Measurements from ENCODE around the gene CHD6. TPM values are rescaled to one million over a fixed set of nuclear protein-coding genes. Genes with fewer than 3 reads are reported as not detected.

Gene CHD6
- total and polyA plus RNA-seq, 2 of the 13 experiments (the other 11 are each of a cell fraction or from before 2014, with no cell fraction given) = 14.4 to 52.0 TPM

- Histone ChIP-seq H3K27me3 (ENCODE audit: control insufficient read depth in 1 of 2, insufficient read depth in 2 of 2, low read length in 2 of 2) (peaks cover 17 to 27% of the 10 kb centered on the region in 2 experiments), H3K4me1 (ENCODE audit: insufficient read depth, low read length) (peaks cover 20% of the 10 kb centered on the region), H3K27ac (ENCODE audit: extremely low read length, insufficient read depth, low read length) (no peak overlapping the region), H3K36me3 (replicated peaks in 1 of 2; ENCODE audit: control insufficient read depth in 1 of 2, insufficient read depth in 2 of 2, low read length in 2 of 2) (peaks cover 3 to 10% of the 10 kb centered on the region in 2 experiments; a peak in 3 of 5 replicates), H4K20me1 (ENCODE audit: insufficient read depth, low read length) (no peaks in the 10 kb centered on the region), H2AFZ (ENCODE audit: low read length) (no peak overlapping the region), H3K79me2 (ENCODE audit: insufficient read depth, low read length) (no peaks in the 10 kb centered on the region), H3K4me3 (replicated peaks in 1 of 3; ENCODE audit: insufficient read depth in 1 of 3, low read depth in 2 of 3, low read length in 3 of 3) (no peak overlapping the region), H3K9me3 (ENCODE audit: low read length) (no peaks in the 10 kb centered on the region), H3K4me2 (ENCODE audit: low read depth, low read length) (no peak overlapping the region), H3K9ac (ENCODE audit: insufficient read depth, low read depth, low read length) (no peak overlapping the region)
- ChIA-PET CTCF (ENCODE audit: low intra/inter-chr PET ratio, low total read pairs) (no interaction called here), POLR2A (interaction anchor here (1.1 to 1.8 kb wide), 2 partner anchors 13 to 20 kb away, joined by 3 to 6 read pairs; partner anchors contain the start of gene LPIN3)
- in situ Hi-C loops (cut with HindIII; ENCODE audit: extremely low pct_ligation_motif_present, low pct_unique_long_range_greater_than_20kb) (no loop called here), intact Hi-C loops (cut with micrococcal nuclease; ENCODE audit: unreplicated experiment) (no loop called here)
- ATAC-seq (peak; percentile 1; the same call in 2 of the 3 replicates), DNase-seq (ENCODE audit: low spot score) (no peak), FAIRE-seq (no peak)
- BruUV-seq (replicated peaks) = no TSS peak
- 81% methylated on average over 20 of the region's 22 CpGs for WGBS (ENCODE audit: low lambda C conversion rate)
- TF ChIP-seq ISX (CRISPR knock-in tag; conservative IDR thresholded peaks at IDR 0.05) (no peak), AGO2 (optimal IDR thresholded peaks at IDR 0.05; ENCODE audit: low read depth, low read length) (peak; percentile 94), GLI4 (CRISPR knock-in tag; IDR thresholded peaks at IDR 0.05; ENCODE audit: borderline replicate concordance) (no peak), CCAR2 (optimal IDR thresholded peaks at IDR 0.05; ENCODE audit: low read depth, low read length) (no peak), SNAPC4 (CRISPR knock-in tag; IDR thresholded peaks at IDR 0.05) (no peak), POLR2G (IDR thresholded peaks at IDR 0.05; ENCODE audit: low read depth, low read length) (peak; percentile 9; the same call in 1 of the 2 replicates), NFKBIZ (CRISPR knock-in tag; IDR thresholded peaks at IDR 0.05) (no peak), IKZF4 (CRISPR knock-in tag; IDR thresholded peaks at IDR 0.05; ENCODE audit: borderline replicate concordance, low read depth, not compliant biosample characterization) (no peak), CSRNP1 (CRISPR knock-in tag; IDR thresholded peaks at IDR 0.05) (0 out of 2 replicates have a peak, but pooled peaks have one; percentile 15)
Observed at GRCh38 chr20:41360831-41361756, 257.1 kb downstream of the CHD6 start.

Measured in HepG2 (cell line).